K562 (cell line): Measurements from ENCODE around the gene MTMR12. TPM values are rescaled to one million over a fixed set of nuclear protein-coding genes. Genes with fewer than 3 reads are reported as not detected.

ENCODE experiments used
- ATAC-seq: fragments of 200-7000 bp; cut with Tn5 transposase; 3 replicates; pipeline ENCODE4 v1.9.1; 2020; ENCODE audit warnings: moderate library complexity
- BruUV-seq: library from RNA; stranded (reverse); fragments of 400-500 nt; replicated peaks from 2 replicates; lab custom pipeline; 2021; lab: Mats Ljungman, UMichigan
- CTCF ChIA-PET: fragments of 300-600 bp; formaldehyde crosslinking; extraction: SDS; loops from one replicate; lab custom pipeline; 2021; ENCODE audit warnings: low intra/inter-chr PET ratio; lab: Yijun Ruan, JAX
- POLR2A ChIA-PET: fragments of 300-600, 350-650 bp; sonication (Branson Sonifier 250); formaldehyde crosslinking; extraction: SDS; loops from one replicate; lab custom pipeline; 2021; ENCODE audit warnings: antibody characterized with exemption, inconsistent platforms; lab: Yijun Ruan, JAX
- DNase-seq, 4 experiments: peaks; one replicate each; pipeline versions ENCODE4 v3.0.0 to v3.0.0-alpha.2; 2011 to 2018; ENCODE audit warnings: low spot score in 3 of 4, mixed read lengths in 3 of 4; ENCODE audit errors: extremely low read depth in 1 of 4
- FAIRE-seq: peaks from 2 replicates; lab custom pipeline; 2011; peaks lifted over from hg19 to GRCh38; lab: Jason Lieb, UNC
- H2AFZ ChIP-seq: 2 replicates; pipeline ENCODE4 v1.6.0; 2011; ENCODE audit warnings: low read depth, low read length, control low read depth, inconsistent platforms
- H3K27ac ChIP-seq: fragments of 200-600 bp; 3 replicates; pipeline ENCODE4 v1.8.0; 2011; ENCODE audit warnings: low read depth, mild to moderate bottlenecking, control low read depth, inconsistent platforms, low read length, moderate library complexity, mixed read lengths; ENCODE audit errors: extremely low read depth
- H3K27me3 ChIP-seq, 2 experiments: fragments of 300-600 bp in 1 of 2; 2 replicates in 1 of 2; 3 replicates in 1 of 2; pipeline versions ENCODE4 v1.6.0 to v1.8.0; 2011; ENCODE audit warnings: inconsistent platforms in 2 of 2, low read length in 2 of 2, mild to moderate bottlenecking in 1 of 2, mixed read lengths in 1 of 2, moderate library complexity in 1 of 2; ENCODE audit not compliant: control insufficient read depth in 2 of 2, insufficient read depth in 2 of 2
- H3K36me3 ChIP-seq: fragments of 300-600 bp; 3 replicates; pipeline ENCODE4 v1.8.0; 2011; ENCODE audit warnings: mild to moderate bottlenecking, low read length, inconsistent platforms; ENCODE audit not compliant: control insufficient read depth, insufficient read depth
- H3K4me1 ChIP-seq, 2 experiments: fragments of 200-600 bp in 1 of 2; replicated peaks in 1 of 2; 2 replicates in 1 of 2; 3 replicates in 1 of 2; pipeline versions ENCODE4 v1.5.1 to v1.8.0; 2011; ENCODE audit warnings: inconsistent platforms in 2 of 2, low read length in 2 of 2, mild to moderate bottlenecking in 1 of 2, mixed read lengths in 1 of 2, moderate library complexity in 1 of 2; ENCODE audit not compliant: control insufficient read depth in 2 of 2, insufficient read depth in 2 of 2
- H3K4me2 ChIP-seq: 2 replicates; pipeline ENCODE4 v1.6.1; 2011; ENCODE audit warnings: low read length, control low read depth, inconsistent platforms, mixed read lengths; ENCODE audit not compliant: insufficient read depth
- H3K4me3 ChIP-seq: fragments of 200-600 bp; sonication (generic), shearing (Covaris generic); 2 replicates; pipeline ENCODE4 v1.5.1; 2016; ENCODE audit warnings: control low read depth, inconsistent platforms
- H3K79me2 ChIP-seq: fragments of 200-600 bp; 3 replicates; pipeline ENCODE4 v1.8.0; 2011; ENCODE audit warnings: low read length, inconsistent platforms; ENCODE audit not compliant: control insufficient read depth, insufficient read depth
- H3K9ac ChIP-seq, 2 experiments: 2 replicates each; pipeline versions ENCODE4 v1.6.0 to v1.6.1; 2011; ENCODE audit warnings: low read depth in 2 of 2, low read length in 2 of 2, control low read depth in 1 of 2, inconsistent platforms in 1 of 2, mild to moderate bottlenecking in 1 of 2, mixed read lengths in 1 of 2; ENCODE audit not compliant: insufficient read depth in 1 of 2
- H3K9me1 ChIP-seq: one replicate; pipeline ENCODE4 v1.6.0; 2011; ENCODE audit warnings: inconsistent platforms, mild to moderate bottlenecking, low read length, moderate library complexity; ENCODE audit not compliant: control insufficient read depth, insufficient read depth
- H3K9me3 ChIP-seq: replicated peaks from 2 replicates; pipeline ENCODE4 v1.5.1; 2011; ENCODE audit warnings: low read depth, low read length, inconsistent platforms; ENCODE audit not compliant: control insufficient read depth, insufficient read depth
- H4K20me1 ChIP-seq: replicated peaks from 2 replicates; pipeline ENCODE4 v1.6.1; 2011; ENCODE audit warnings: low read length, inconsistent platforms, mixed read lengths; ENCODE audit not compliant: control insufficient read depth, insufficient read depth
- ATF1 ChIP-seq, 2 experiments: fragments of 450-650 bp in 1 of 2; IDR thresholded peaks; 2 replicates each; pipeline ENCODE4 v1.6.1; 2016; ENCODE audit warnings: missing compliant biosample characterization in 1 of 2, missing genetic modification characterization in 1 of 2
- CAMTA2 ChIP-seq: fragments of 250-450 bp; sonication (Bioruptor Pico); conservative IDR thresholded peaks from 2 replicates; pipeline ENCODE4 v1.5.1; 2022
- CREBBP ChIP-seq: IDR thresholded peaks from one replicate; pipeline ENCODE4 v1.6.1; 2012; ENCODE audit warnings: low read depth, mild to moderate bottlenecking, control low read depth, inconsistent platforms, low read length
- GTF3C2 ChIP-seq: IDR thresholded peaks from 3 replicates; pipeline ENCODE4 v1.6.1; 2011; ENCODE audit warnings: borderline replicate concordance, mild to moderate bottlenecking, moderate library complexity; ENCODE audit not compliant: insufficient read length; ENCODE audit errors: extremely low read depth
- HOXB6 ChIP-seq: fragments of 250-450 bp; sonication (Bioruptor Pico); IDR thresholded peaks from 2 replicates; pipeline ENCODE4 v1.5.1; 2022; ENCODE audit warnings: mild to moderate bottlenecking, borderline replicate concordance
- NFRKB ChIP-seq: fragments of 450-650 bp; IDR thresholded peaks from 2 replicates; pipeline ENCODE4 v1.6.1; 2016; ENCODE audit warnings: low read depth
- NFXL1 ChIP-seq: fragments of 450-650 bp; formaldehyde crosslinking; IDR thresholded peaks from 2 replicates; pipeline ENCODE4 v1.4.0; 2021; ENCODE audit warnings: mild to moderate bottlenecking
- PRMT5 ChIP-seq: sonication (generic); formaldehyde crosslinking; IDR thresholded peaks from 2 replicates; pipeline ENCODE4 v1.5.0; 2020; ENCODE audit warnings: missing genetic modification reagents
- SIRT6 ChIP-seq: IDR thresholded peaks from one replicate; pipeline ENCODE4 v1.6.1; 2012; ENCODE audit warnings: low read depth, mild to moderate bottlenecking, control low read depth, inconsistent platforms, low read length, moderate library complexity
- SREBF1 ChIP-seq: fragments of 150-350 bp; IDR thresholded peaks from 2 replicates; pipeline ENCODE4 v1.6.1; 2014; ENCODE audit warnings: antibody characterized with exemption, low read depth, low read length, borderline replicate concordance
- SRSF1 ChIP-seq: fragments of 200-400 bp; formaldehyde crosslinking; IDR thresholded peaks from 2 replicates; pipeline ENCODE4 v1.6.1; 2017; ENCODE audit warnings: mild to moderate bottlenecking, low read depth, low read length, moderate library complexity
- ZNF263 ChIP-seq: sonication (generic); formaldehyde crosslinking; IDR thresholded peaks from 2 replicates; pipeline ENCODE4 v1.8.0; 2022; ENCODE audit warnings: mild to moderate bottlenecking, missing genetic modification reagents, borderline replicate concordance
- WGBS: fragments of 100-300 bp; shearing (Covaris generic); methylation state at CpG from one replicate; pipeline ENCODE4 v1.1.6; 2016; ENCODE audit warnings: low coverage, mixed read lengths; ENCODE audit not compliant: insufficient coverage; ENCODE audit errors: missing lambda C conversion rate; 5-methylcytosine and 5-hydroxymethylcytosine counted together
- in situ Hi-C: fragments of 300-500 bp; cut with MboI; formaldehyde crosslinking; loops from 4 replicates; pipeline ENCODE4 v1.15.0; 2018; ENCODE audit warnings: inconsistent platforms, mixed read lengths
- intact Hi-C: fragments of 100-400 bp; cut with micrococcal nuclease; formaldehyde crosslinking; loops from 2 replicates; pipeline ENCODE4 v1.14.2; 2022
- polyA plus RNA-seq, 8 experiments: library from polyadenylated mRNA; depleted of rRNA in 4 of 8; stranded (reverse) in 5 of 8; unstranded in 3 of 8; fragments of >200 nt; fragmentation: Nextera tagmentation in 2 of 8; fragmentation: Illumina TruSeq in 1 of 8; extraction: Ambion mirVana in 2 of 8; extraction: Trizol in 1 of 8; gene quantifications; 2 replicates each; pipeline versions ENCODE4 v1.2.1 to v1.2.3, GENCODE V29; 2011 to 2014; ENCODE audit warnings: inconsistent platforms in 1 of 8, missing spikeins in 1 of 8
- total RNA-seq, 7 experiments: library from RNA; depleted of rRNA in 6 of 7; stranded (reverse); fragments of >200 nt in 6 of 7; fragmentation: Illumina TruSeq in 2 of 7; extraction: Trizol in 2 of 7; gene quantifications; 2 replicates each; pipeline versions ENCODE4 v1.2.1 to v1.2.3, GENCODE V29; 2011 to 2021; ENCODE audit warnings: low replicate concordance in 1 of 7

MTMR12 gene
- total and polyA plus RNA-seq, 9 of the 15 experiments (the other 6 are each of a cell fraction or from before 2014, with no cell fraction given) = 4.0 to 28.7 (median 17.1) TPM

DNA sequence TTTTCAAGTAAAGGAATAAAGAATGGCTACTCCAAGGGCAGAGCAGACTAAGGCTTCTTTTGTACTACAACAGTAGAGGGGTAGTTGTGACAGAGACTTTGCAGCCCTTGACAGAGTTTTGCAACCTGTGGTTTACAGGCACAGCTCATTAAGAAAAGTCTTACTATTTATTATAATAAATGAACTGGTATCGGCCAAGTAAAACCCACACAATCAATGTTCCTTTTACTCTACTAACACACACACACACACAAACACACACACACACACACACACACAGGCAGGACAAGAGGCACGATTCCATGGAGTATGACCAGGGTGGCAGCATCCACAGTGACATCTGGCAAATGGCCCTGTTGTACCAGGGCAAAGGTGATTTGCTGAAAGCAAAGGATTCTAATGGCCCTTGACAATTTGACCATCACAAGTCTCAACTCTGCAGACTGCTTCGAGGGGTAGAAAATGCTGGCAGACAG is 79.5 kb downstream of the MTMR12 start:
- no peak overlapping the region for H3K9ac ChIP-seq
- no peaks in the 10 kb centered on the region for H3K9me1 ChIP-seq
- no peak for DNase-seq
- intact Hi-C loops (loop anchor here (2.0 kb wide), 2 partner anchors 86 to 380 kb away; no protein-coding TSS in a partner anchor), in situ Hi-C loops (no loop called here)
- peaks cover 0 to 4% of the 10 kb centered on the region in 2 experiments; a peak in 1 of 5 replicates for H3K4me1 ChIP-seq
- H3K79me2 ChIP-seq = no peaks in the 10 kb centered on the region
- 81% methylated on average over 3 of the region's 3 CpGs for WGBS
- no peaks in the 10 kb centered on the region for H3K9me3 ChIP-seq
- no peaks in the 10 kb centered on the region for H4K20me1 ChIP-seq
- no peak for FAIRE-seq
- no peak overlapping the region for H3K4me3 ChIP-seq
- POLR2A ChIA-PET = interaction anchor here (0.6 to 1.6 kb wide), 2 partner anchors 43 to 204 kb away, joined by 3 to 4 read pairs; no protein-coding TSS in a partner anchor
- H3K27ac ChIP-seq = no peak overlapping the region
- no peak overlapping the region for H3K4me2 ChIP-seq
- H3K36me3 ChIP-seq = peaks cover 56% of the 10 kb centered on the region; the same call in 2 of the 3 replicates
- no peak overlapping the region for H2AFZ ChIP-seq
- ATAC-seq = no peak
- H3K27me3 ChIP-seq = no peaks in the 10 kb centered on the region
- CTCF ChIA-PET = interaction anchor here (0.7 to 3.0 kb wide), 4 partner anchors 69 to 380 kb away, joined by 3 to 18 read pairs (median 8); no protein-coding TSS in a partner anchor
- BruUV-seq = no TSS peak
- no peak for TF ChIP-seq SRSF1
- TF ChIP-seq PRMT5 (CRISPR knock-in tag) = no peak
- no peak for TF ChIP-seq CREBBP
- TF ChIP-seq GTF3C2 = no peak
- TF ChIP-seq CAMTA2 = no peak
- TF ChIP-seq SIRT6 = no peak
- no peak for TF ChIP-seq SREBF1
- TF ChIP-seq NFXL1 (CRISPR knock-in tag) = no peak
- TF ChIP-seq HOXB6 (CRISPR knock-in tag) = no peak
- TF ChIP-seq ZNF263 (CRISPR knock-in tag) = no peak
- TF ChIP-seq ATF1 (CRISPR knock-in tag; IDR thresholded peaks at IDR 0.05) = no peak
- no peak for TF ChIP-seq ATF1 (tag; IDR thresholded peaks at IDR 0.05)
- TF ChIP-seq NFRKB = no peak
